ENCODE results near the gene SPTBN1. TPM values are rescaled to one million over a fixed set of nuclear protein-coding genes. Genes with fewer than 3 reads are reported as not detected.
A peak's percentile ranks its signal among the peaks of the same experiment; 100 is the strongest.

SPTBN1 gene
- polyA plus RNA-seq, 2 of the 4 experiments (the other 2 are of a cell fraction) = 105 to 126 TPM

- ChIA-PET CTCF (interaction anchor here (0.5 to 5.6 kb wide), 13 partner anchors 10 to 560 kb away, joined by 3 to 50 read pairs (median 8); no protein-coding TSS in a partner anchor), POLR2A (interaction anchor here (0.7 to 1.2 kb wide), 2 partner anchors 16 to 384 kb away, joined by 3 read pairs; no protein-coding TSS in a partner anchor)
- DNase-seq (ENCODE audit: low read depth in 1 of 2, low spot score in 1 of 2) = no peak
- H3K27ac ChIP-seq = peak overlapping the region; percentile 23 to 53; a peak in 4 of 6 replicates
- no peak for TF ChIP-seq RFX5 (IDR thresholded peaks at IDR 0.05)
- FAIRE-seq = no peak
- no peaks in the 10 kb centered on the region for H3K9me3 ChIP-seq
- H3K4me2 ChIP-seq = peak overlapping the region; percentile 55
- peaks cover 47% of the 10 kb centered on the region for H3K4me1 ChIP-seq
- peak in 1 of 2 experiments; percentile 37; a peak in 3 of 6 replicates for ATAC-seq
- 88% methylated on average over 6 of the region's 6 CpGs for WGBS (ENCODE audit: missing lambda C conversion rate)
- H3K4me3 ChIP-seq = no peak overlapping the region
Measured at GRCh38 chr2:54666634-54667265, 210.6 kb downstream of the SPTBN1 start.

- no peak for FAIRE-seq
- TF ChIP-seq, protein P1, sequence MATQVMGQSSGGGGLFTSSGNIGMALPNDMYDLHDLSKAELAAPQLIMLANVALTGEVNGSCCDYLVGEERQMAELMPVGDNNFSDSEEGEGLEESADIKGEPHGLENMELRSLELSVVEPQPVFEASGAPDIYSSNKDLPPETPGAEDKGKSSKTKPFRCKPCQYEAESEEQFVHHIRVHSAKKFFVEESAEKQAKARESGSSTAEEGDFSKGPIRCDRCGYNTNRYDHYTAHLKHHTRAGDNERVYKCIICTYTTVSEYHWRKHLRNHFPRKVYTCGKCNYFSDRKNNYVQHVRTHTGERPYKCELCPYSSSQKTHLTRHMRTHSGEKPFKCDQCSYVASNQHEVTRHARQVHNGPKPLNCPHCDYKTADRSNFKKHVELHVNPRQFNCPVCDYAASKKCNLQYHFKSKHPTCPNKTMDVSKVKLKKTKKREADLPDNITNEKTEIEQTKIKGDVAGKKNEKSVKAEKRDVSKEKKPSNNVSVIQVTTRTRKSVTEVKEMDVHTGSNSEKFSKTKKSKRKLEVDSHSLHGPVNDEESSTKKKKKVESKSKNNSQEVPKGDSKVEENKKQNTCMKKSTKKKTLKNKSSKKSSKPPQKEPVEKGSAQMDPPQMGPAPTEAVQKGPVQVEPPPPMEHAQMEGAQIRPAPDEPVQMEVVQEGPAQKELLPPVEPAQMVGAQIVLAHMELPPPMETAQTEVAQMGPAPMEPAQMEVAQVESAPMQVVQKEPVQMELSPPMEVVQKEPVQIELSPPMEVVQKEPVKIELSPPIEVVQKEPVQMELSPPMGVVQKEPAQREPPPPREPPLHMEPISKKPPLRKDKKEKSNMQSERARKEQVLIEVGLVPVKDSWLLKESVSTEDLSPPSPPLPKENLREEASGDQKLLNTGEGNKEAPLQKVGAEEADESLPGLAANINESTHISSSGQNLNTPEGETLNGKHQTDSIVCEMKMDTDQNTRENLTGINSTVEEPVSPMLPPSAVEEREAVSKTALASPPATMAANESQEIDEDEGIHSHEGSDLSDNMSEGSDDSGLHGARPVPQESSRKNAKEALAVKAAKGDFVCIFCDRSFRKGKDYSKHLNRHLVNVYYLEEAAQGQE (IDR thresholded peaks at IDR 0.05) = no peak
- TF ChIP-seq, protein P2, sequence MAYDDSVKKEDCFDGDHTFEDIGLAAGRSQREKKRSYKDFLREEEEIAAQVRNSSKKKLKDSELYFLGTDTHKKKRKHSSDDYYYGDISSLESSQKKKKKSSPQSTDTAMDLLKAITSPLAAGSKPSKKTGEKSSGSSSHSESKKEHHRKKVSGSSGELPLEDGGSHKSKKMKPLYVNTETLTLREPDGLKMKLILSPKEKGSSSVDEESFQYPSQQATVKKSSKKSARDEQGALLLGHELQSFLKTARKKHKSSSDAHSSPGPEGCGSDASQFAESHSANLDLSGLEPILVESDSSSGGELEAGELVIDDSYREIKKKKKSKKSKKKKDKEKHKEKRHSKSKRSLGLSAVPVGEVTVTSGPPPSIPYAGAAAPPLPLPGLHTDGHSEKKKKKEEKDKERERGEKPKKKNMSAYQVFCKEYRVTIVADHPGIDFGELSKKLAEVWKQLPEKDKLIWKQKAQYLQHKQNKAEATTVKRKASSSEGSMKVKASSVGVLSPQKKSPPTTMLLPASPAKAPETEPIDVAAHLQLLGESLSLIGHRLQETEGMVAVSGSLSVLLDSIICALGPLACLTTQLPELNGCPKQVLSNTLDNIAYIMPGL (CRISPR knock-in tag; IDR thresholded peaks at IDR 0.05; ENCODE audit: borderline replicate concordance) = no peak
- no peak for TF ChIP-seq FOXS1 (CRISPR knock-in tag; IDR thresholded peaks at IDR 0.05)
- no peak for TF ChIP-seq CBX2 (IDR thresholded peaks at IDR 0.05; ENCODE audit: borderline replicate concordance, low read depth)
- no peak for TF ChIP-seq NFE2L2 (conservative IDR thresholded peaks at IDR 0.05; ENCODE audit: low read length)
- TF ChIP-seq PHF8 (IDR thresholded peaks at IDR 0.05; ENCODE audit: borderline replicate concordance, low read depth) = no peak
- TF ChIP-seq MAFK (IDR thresholded peaks at IDR 0.05; ENCODE audit: partially characterized antibody) = no peak
- TF ChIP-seq RFX5 (IDR thresholded peaks at IDR 0.05) = no peak
- no peak for TF ChIP-seq E2F6 (IDR thresholded peaks at IDR 0.05; ENCODE audit: borderline replicate concordance, low read depth)
- no peak for TF ChIP-seq RCOR1 (IDR thresholded peaks at IDR 0.05; ENCODE audit: low read depth, low read length)
- no peak for TF ChIP-seq ZFP36 (IDR thresholded peaks at IDR 0.05; ENCODE audit: borderline replicate concordance, partially characterized antibody)
- no peak for TF ChIP-seq JUNB (IDR thresholded peaks at IDR 0.05)
- no peak for TF ChIP-seq ESRRA (IDR thresholded peaks at IDR 0.05; ENCODE audit: borderline replicate concordance, low read length)
- TF ChIP-seq TFCP2L1 (CRISPR knock-in tag; IDR thresholded peaks at IDR 0.05) = no peak
- TF ChIP-seq JUN (IDR thresholded peaks at IDR 0.05) = no peak
- no peak for TF ChIP-seq MYC (IDR thresholded peaks at IDR 0.05; ENCODE audit: borderline replicate concordance, low read length)
- TF ChIP-seq, protein P3, sequence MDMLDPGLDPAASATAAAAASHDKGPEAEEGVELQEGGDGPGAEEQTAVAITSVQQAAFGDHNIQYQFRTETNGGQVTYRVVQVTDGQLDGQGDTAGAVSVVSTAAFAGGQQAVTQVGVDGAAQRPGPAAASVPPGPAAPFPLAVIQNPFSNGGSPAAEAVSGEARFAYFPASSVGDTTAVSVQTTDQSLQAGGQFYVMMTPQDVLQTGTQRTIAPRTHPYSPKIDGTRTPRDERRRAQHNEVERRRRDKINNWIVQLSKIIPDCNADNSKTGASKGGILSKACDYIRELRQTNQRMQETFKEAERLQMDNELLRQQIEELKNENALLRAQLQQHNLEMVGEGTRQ (IDR thresholded peaks at IDR 0.05) = no peak
- TF ChIP-seq CEBPB (IDR thresholded peaks at IDR 0.05) = no peak
- no peak for TF ChIP-seq CHD4 (IDR thresholded peaks at IDR 0.05; ENCODE audit: borderline replicate concordance)
- Histone ChIP-seq H3K9me3 (no peaks in the 10 kb centered on the region), H3K4me2 (no peak overlapping the region), H3K27ac (0 out of 6 replicates have a peak overlapping the region, but pooled peaks of 1 of the 2 experiments have one; percentile 53), H3K4me3 (no peak overlapping the region), H3K4me1 (peaks cover 47% of the 10 kb centered on the region)
- no peak for DNase-seq (ENCODE audit: low read depth in 1 of 2, low spot score in 1 of 2)
- POLR2A ChIA-PET = interaction anchor here (0.7 kb wide), 1 partner anchor 15 kb away, joined by 3 read pairs; no protein-coding TSS in a partner anchor
- CTCF ChIA-PET = interaction anchor here (1.3 to 5.6 kb wide), 5 partner anchors 10 to 37 kb away, joined by 3 to 50 read pairs (median 23); no protein-coding TSS in a partner anchor
- WGBS (ENCODE audit: missing lambda C conversion rate) = 95% methylated on average over 4 of the region's 4 CpGs
- ATAC-seq = no peak
Measured at GRCh38 chr2:54667266-54667639, 211.1 kb downstream of the SPTBN1 start.
